ENCODE data around the gene PKDREJ. TPM values are rescaled to one million over a fixed set of nuclear protein-coding genes. Genes with fewer than 3 reads are reported as not detected.

PKDREJ gene
- total RNA-seq, 2 donors from 2014 or later: 0.68 TPM; not detected in 1

DNA sequence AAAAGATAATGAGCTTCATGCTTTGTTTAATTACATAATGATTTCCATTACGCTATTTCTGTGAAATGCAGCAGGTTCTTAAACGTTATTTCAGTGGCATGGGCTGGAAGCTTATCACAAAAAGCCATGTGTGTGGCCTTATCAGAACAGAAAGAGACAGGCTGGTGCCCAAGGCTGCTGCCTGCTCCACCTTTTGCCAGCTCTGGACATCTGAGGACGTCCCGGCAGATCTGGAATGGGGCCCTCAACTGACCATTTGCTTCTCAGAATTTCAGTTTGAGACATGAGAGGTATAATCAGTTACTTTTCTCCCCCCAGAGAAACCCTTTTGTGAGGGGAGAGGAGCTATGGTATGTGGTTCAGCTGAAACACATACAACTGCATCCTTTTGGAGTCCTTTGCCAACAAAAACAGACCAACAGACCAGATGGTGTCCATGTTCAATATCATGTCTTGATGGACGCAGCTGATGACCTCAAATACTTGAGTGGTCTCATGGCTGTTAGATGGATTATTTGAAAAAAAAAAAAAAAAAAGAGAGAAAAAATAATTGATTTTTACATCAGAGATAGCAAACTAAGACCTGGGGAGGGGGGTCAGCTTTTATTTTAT is 21.6 kb downstream of the PKDREJ start:
- TF ChIP-seq POLR2A (IDR thresholded peaks at IDR 0.05): no peak
- TF ChIP-seq POLR2AphosphoS5 (IDR thresholded peaks at IDR 0.05): no peak
- intact Hi-C loops (cut with DNase I): no loop called here
- no peak overlapping the region for H3K4me3 ChIP-seq
- no peaks in the 10 kb centered on the region for H3K9me3 ChIP-seq
- H3K4me1 ChIP-seq (replicated peaks): no peaks in the 10 kb centered on the region
- H3K27me3 ChIP-seq (replicated peaks; ENCODE audit: insufficient read depth): no peaks in the 10 kb centered on the region
- H3K36me3 ChIP-seq: no peaks in the 10 kb centered on the region
- DNase-seq (ENCODE audit: low spot score): no peak
- WGBS: 78% methylated on average over 5 of the region's 5 CpGs
- H3K27ac ChIP-seq: no peak overlapping the region

- Histone ChIP-seq H3K27me3 (replicated peaks; ENCODE audit: insufficient read depth) (no peaks in the 10 kb centered on the region), H3K9me3 (no peaks in the 10 kb centered on the region), H3K27ac (no peak overlapping the region), H3K4me3 (no peak overlapping the region), H3K36me3 (no peaks in the 10 kb centered on the region), H3K4me1 (replicated peaks) (no peaks in the 10 kb centered on the region)
- intact Hi-C loops (cut with DNase I): no loop called here
- 83% methylated on average over 7 of the region's 7 CpGs for WGBS
- DNase-seq (ENCODE audit: low spot score): no peak
- TF ChIP-seq, protein P1, sequence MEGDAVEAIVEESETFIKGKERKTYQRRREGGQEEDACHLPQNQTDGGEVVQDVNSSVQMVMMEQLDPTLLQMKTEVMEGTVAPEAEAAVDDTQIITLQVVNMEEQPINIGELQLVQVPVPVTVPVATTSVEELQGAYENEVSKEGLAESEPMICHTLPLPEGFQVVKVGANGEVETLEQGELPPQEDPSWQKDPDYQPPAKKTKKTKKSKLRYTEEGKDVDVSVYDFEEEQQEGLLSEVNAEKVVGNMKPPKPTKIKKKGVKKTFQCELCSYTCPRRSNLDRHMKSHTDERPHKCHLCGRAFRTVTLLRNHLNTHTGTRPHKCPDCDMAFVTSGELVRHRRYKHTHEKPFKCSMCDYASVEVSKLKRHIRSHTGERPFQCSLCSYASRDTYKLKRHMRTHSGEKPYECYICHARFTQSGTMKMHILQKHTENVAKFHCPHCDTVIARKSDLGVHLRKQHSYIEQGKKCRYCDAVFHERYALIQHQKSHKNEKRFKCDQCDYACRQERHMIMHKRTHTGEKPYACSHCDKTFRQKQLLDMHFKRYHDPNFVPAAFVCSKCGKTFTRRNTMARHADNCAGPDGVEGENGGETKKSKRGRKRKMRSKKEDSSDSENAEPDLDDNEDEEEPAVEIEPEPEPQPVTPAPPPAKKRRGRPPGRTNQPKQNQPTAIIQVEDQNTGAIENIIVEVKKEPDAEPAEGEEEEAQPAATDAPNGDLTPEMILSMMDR (IDR thresholded peaks at IDR 0.05): no peak
- no peak for TF ChIP-seq POLR2AphosphoS5 (IDR thresholded peaks at IDR 0.05)
- no peak for TF ChIP-seq POLR2A (IDR thresholded peaks at IDR 0.05)
Observed at GRCh38 chr22:46240907-46241306, 22.2 kb downstream of the PKDREJ start.

DNA sequence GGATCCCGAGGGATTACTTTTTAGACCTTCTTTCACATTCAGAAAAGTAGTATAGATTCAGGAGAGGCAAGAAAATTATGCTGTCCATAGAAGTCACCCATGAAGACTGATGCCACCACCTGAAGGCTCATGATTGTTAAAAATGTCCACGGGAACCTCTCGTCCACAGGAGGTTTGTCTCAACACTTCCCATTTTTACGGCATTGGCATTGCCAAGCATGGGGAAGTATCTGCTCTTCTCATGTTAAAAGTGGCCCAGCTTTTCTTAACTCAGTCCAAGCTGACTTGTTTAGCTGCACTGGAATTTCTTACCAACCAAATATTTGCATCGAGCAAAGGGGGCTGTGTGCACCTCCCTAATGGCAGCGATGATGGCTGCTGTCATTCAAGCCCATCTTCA is 22.6 kb downstream of the PKDREJ start:
- Histone ChIP-seq H3K36me3 (no peaks in the 10 kb centered on the region), H3K9me3 (no peaks in the 10 kb centered on the region), H3K4me1 (replicated peaks) (no peaks in the 10 kb centered on the region), H3K27me3 (replicated peaks; ENCODE audit: insufficient read depth) (no peaks in the 10 kb centered on the region), H3K27ac (no peak overlapping the region), H3K4me3 (no peak overlapping the region)
- WGBS: 69% methylated on average over 6 of the region's 6 CpGs
- TF ChIP-seq POLR2A (IDR thresholded peaks at IDR 0.05) (no peak), POLR2AphosphoS5 (IDR thresholded peaks at IDR 0.05) (no peak)
- TF ChIP-seq, protein P1 (IDR thresholded peaks at IDR 0.05): no peak
- intact Hi-C loops (cut with DNase I): no loop called here
- DNase-seq (ENCODE audit: low spot score): no peak

- TF ChIP-seq, protein P1 (IDR thresholded peaks at IDR 0.05): no peak
- no peak for TF ChIP-seq POLR2A (IDR thresholded peaks at IDR 0.05)
- no peak for TF ChIP-seq POLR2AphosphoS5 (IDR thresholded peaks at IDR 0.05)
- intact Hi-C loops (cut with DNase I): no loop called here
- Histone ChIP-seq H3K27me3 (replicated peaks; ENCODE audit: insufficient read depth) (no peaks in the 10 kb centered on the region), H3K36me3 (no peaks in the 10 kb centered on the region), H3K9me3 (no peaks in the 10 kb centered on the region), H3K4me1 (replicated peaks) (no peaks in the 10 kb centered on the region), H3K27ac (no peak overlapping the region), H3K4me3 (no peak overlapping the region)
- no peak for DNase-seq (ENCODE audit: low spot score)
- 89% methylated on average over 2 of the region's 2 CpGs for WGBS
Observed at GRCh38 chr22:46240073-46240472, 23.1 kb downstream of the PKDREJ start.

- TF ChIP-seq, protein P1 (IDR thresholded peaks at IDR 0.05): no peak
- TF ChIP-seq POLR2AphosphoS5 (IDR thresholded peaks at IDR 0.05): no peak
- no peak for TF ChIP-seq POLR2A (IDR thresholded peaks at IDR 0.05)
- intact Hi-C loops (cut with DNase I): no loop called here
- H3K36me3 ChIP-seq: no peaks in the 10 kb centered on the region
- WGBS: 88% methylated on average over 20 of the region's 20 CpGs
- DNase-seq (ENCODE audit: low spot score): no peak
- no peaks in the 10 kb centered on the region for H3K9me3 ChIP-seq
- H3K4me3 ChIP-seq: no peak overlapping the region
- no peaks in the 10 kb centered on the region for H3K4me1 ChIP-seq (replicated peaks)
- no peaks in the 10 kb centered on the region for H3K27me3 ChIP-seq (replicated peaks; ENCODE audit: insufficient read depth)
- no peak overlapping the region for H3K27ac ChIP-seq
Observed at GRCh38 chr22:46239261-46240048, 23.7 kb downstream of the PKDREJ start.

Measured in prostate gland (tissue), 2 donors.